Sigmoid colon (tissue), 7 donors: ENCODE data around the gene CSNK1E. TPM values are rescaled to one million over a fixed set of nuclear protein-coding genes. Genes with fewer than 3 reads are reported as not detected.

Source experiments
- DNase-seq: peaks from one replicate; pipeline ENCODE4 v3.0.0-alpha.2; 2019
- H3K27ac ChIP-seq, 4 donors: fragments of 200-600 bp; sonication (generic); one replicate each; pipeline ENCODE4 v1.5.1; 2016 to 2019; ENCODE audit warnings: mild to moderate bottlenecking in 1 of 4
- H3K27me3 ChIP-seq, 3 donors: fragments of 200-600 bp; sonication (generic); one replicate each; pipeline ENCODE4 v1.5.1; 2019; ENCODE audit warnings: mild to moderate bottlenecking in 1 of 3
- H3K36me3 ChIP-seq, 4 donors: fragments of 200-600 bp; sonication (generic); one replicate each; pipeline ENCODE4 v1.5.1; 2016 to 2019
- H3K4me1 ChIP-seq, 4 donors: fragments of 200-600 bp; sonication (generic); one replicate each; pipeline ENCODE4 v1.5.1; 2017 to 2019
- H3K4me3 ChIP-seq, 4 donors: fragments of 200-600 bp; sonication (generic); one replicate each; pipeline ENCODE4 v1.5.1; 2017 to 2019; ENCODE audit warnings: mild to moderate bottlenecking in 2 of 4, moderate library complexity in 1 of 4
- H3K9me3 ChIP-seq, 4 donors: fragments of 200-600 bp in 3 of 4; sonication (generic) in 3 of 4; one replicate each; pipeline versions ENCODE4 v1.5.1 to v1.6.1; 2013 to 2019
- EP300 ChIP-seq, 4 donors: sonication (generic); formaldehyde crosslinking; IDR thresholded peaks; one replicate each; pipeline ENCODE4 v1.6.1; 2017; ENCODE audit warnings: antibody characterized with exemption in 4 of 4
- POLR2A ChIP-seq, 2 donors: fragments of 450-650 bp; IDR thresholded peaks; one replicate each; pipeline ENCODE4 v1.6.1; 2016; ENCODE audit warnings: antibody characterized with exemption in 2 of 2, mild to moderate bottlenecking in 2 of 2, moderate library complexity in 2 of 2
- POLR2AphosphoS5 ChIP-seq, 4 donors: sonication (generic); formaldehyde crosslinking; IDR thresholded peaks; one replicate each; pipeline ENCODE4 v1.6.1; 2017; ENCODE audit warnings: antibody characterized with exemption in 4 of 4
- WGBS, 2 donors: extraction: QIAGEN DNeasy Blood & Tissue Kit; methylation state at CpG; one replicate each; pipeline ENCODE4 v1.1.7; 2013; 5-methylcytosine and 5-hydroxymethylcytosine counted together
- intact Hi-C: fragments of 100-400 bp; cut with DNase I; formaldehyde crosslinking; loops from one replicate; pipeline ENCODE4 v1.15.1; 2023
- polyA plus RNA-seq, 3 donors: library from polyadenylated mRNA; stranded (reverse); fragments of 200-250 nt; gene quantifications; one replicate each; pipeline ENCODE4 v1.2.3, GENCODE V29; 2013
- total RNA-seq, 4 donors: library from RNA; depleted of rRNA; stranded (reverse); fragments of >200 nt; gene quantifications; one replicate each; pipeline ENCODE4 v1.1.0, GENCODE V29; 2016
- TF ChIP-seq, protein P1 (sequence below), 4 experiments: fragments of 450-650 bp in 3 of 4; fragments of 200-600 bp in 1 of 4; IDR thresholded peaks; one replicate each; pipeline ENCODE4 v1.5.1; 2016 to 2019; ENCODE audit warnings: antibody characterized with exemption in 4 of 4, mild to moderate bottlenecking in 3 of 4, moderate library complexity in 2 of 4
- donor health status: healthy with polysubstance abuse.
- donor health status: Bipolar disorder and iron deficiency.
- donor health status: healthy.

The CSNK1E gene
- total and polyA plus RNA-seq, 7 donors = 33.6 to 116 (median 63.7) TPM

- Histone ChIP-seq H3K9me3 (no peaks in the 10 kb centered on the region), H3K4me3 (no peak overlapping the region), H3K36me3 (peaks cover 23 to 38% (median 28%) of the 10 kb centered on the region in 4 donors), H3K27ac (peak overlapping the region; percentile 69 to 98 (median 74)), H3K4me1 (peaks cover 0 to 74% (median 64%) of the 10 kb centered on the region in 4 donors), H3K27me3 (no peaks in the 10 kb centered on the region)
- 7 to 27% methylated on average over 16 of the region's 16 CpGs for WGBS, 2 donors
- intact Hi-C loops = no loop called here
- no peak for DNase-seq
- TF ChIP-seq, protein P1, sequence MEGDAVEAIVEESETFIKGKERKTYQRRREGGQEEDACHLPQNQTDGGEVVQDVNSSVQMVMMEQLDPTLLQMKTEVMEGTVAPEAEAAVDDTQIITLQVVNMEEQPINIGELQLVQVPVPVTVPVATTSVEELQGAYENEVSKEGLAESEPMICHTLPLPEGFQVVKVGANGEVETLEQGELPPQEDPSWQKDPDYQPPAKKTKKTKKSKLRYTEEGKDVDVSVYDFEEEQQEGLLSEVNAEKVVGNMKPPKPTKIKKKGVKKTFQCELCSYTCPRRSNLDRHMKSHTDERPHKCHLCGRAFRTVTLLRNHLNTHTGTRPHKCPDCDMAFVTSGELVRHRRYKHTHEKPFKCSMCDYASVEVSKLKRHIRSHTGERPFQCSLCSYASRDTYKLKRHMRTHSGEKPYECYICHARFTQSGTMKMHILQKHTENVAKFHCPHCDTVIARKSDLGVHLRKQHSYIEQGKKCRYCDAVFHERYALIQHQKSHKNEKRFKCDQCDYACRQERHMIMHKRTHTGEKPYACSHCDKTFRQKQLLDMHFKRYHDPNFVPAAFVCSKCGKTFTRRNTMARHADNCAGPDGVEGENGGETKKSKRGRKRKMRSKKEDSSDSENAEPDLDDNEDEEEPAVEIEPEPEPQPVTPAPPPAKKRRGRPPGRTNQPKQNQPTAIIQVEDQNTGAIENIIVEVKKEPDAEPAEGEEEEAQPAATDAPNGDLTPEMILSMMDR (IDR thresholded peaks at IDR 0.05) = no peak
- no peak for TF ChIP-seq EP300 (IDR thresholded peaks at IDR 0.05)
- TF ChIP-seq POLR2AphosphoS5 (IDR thresholded peaks at IDR 0.05) = no peak
- no peak for TF ChIP-seq POLR2A (IDR thresholded peaks at IDR 0.05)
Observed at GRCh38 chr22:38305471-38306448, 11.5 kb downstream of the CSNK1E start.

DNA sequence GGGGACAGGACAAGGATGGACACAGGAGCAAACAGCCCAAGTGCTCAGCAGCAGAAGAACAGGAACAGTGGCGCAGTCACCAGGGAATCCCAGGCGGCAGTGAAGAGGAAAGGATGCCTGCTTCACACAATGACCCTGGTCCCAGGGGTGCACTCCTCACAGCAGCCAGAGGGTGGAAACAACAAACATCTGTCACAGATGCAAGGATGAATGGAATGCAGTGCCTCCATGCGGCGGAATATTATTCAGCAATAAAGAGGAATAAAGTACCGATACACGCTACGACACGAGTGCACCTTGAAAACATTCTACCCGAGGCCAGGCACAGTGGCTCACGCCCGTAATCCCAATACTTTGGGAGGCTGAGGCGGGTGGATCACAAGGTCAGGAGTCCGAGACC, 12.7 kb downstream of the CSNK1E start:
- Histone ChIP-seq H3K9me3 (no peaks in the 10 kb centered on the region), H3K4me1 (peaks cover 0 to 61% (median 52%) of the 10 kb centered on the region in 4 donors), H3K27ac (peak overlapping the region; percentile 27 to 98 (median 74)), H3K27me3 (no peaks in the 10 kb centered on the region), H3K4me3 (no peak overlapping the region), H3K36me3 (peaks cover 36 to 50% (median 40%) of the 10 kb centered on the region in 4 donors)
- 89 to 90% methylated on average over 13 of the region's 13 CpGs for WGBS, 2 donors
- DNase-seq = no peak
- TF ChIP-seq POLR2AphosphoS5 (IDR thresholded peaks at IDR 0.05) = no peak
- intact Hi-C loops = no loop called here

DNA sequence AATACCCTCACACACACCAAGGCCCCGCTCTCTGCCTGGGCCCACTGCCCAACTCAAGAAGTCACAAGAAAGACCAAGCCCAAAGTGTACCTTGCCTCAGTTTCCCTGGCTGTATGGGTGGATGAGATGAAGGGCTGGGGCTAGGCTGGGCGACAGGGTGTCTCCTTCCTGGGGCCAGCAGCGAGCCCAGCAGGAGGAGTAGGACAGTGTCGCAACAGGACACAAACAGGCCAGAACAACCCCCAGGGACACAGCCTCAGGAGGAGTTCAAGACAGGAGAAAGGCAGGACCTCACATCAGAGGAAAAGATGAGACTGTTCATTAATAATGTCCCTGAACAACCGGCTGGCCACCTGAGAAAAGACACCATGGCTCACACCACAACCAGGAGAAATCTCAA, 13.3 kb downstream of the CSNK1E start:
- Histone ChIP-seq H3K36me3 (peaks cover 41 to 56% (median 45%) of the 10 kb centered on the region in 4 donors), H3K27ac (peak overlapping the region; percentile 27 to 98 (median 74)), H3K4me1 (peaks cover 0 to 56% (median 47%) of the 10 kb centered on the region in 4 donors), H3K27me3 (no peaks in the 10 kb centered on the region), H3K4me3 (no peak overlapping the region), H3K9me3 (no peaks in the 10 kb centered on the region)
- TF ChIP-seq, protein P1 (IDR thresholded peaks at IDR 0.05) = no peak
- TF ChIP-seq EP300 (IDR thresholded peaks at IDR 0.05) = no peak
- intact Hi-C loops = no loop called here
- DNase-seq = no peak
- 90 to 93% methylated on average over 5 of the region's 5 CpGs for WGBS, 2 donors

- Histone ChIP-seq H3K9me3 (no peaks in the 10 kb centered on the region), H3K27ac (peak overlapping the region in 1 of 4 donors; percentile 14), H3K4me1 (peaks cover 0 to 45% (median 37%) of the 10 kb centered on the region in 4 donors), H3K4me3 (no peak overlapping the region), H3K27me3 (no peaks in the 10 kb centered on the region), H3K36me3 (peaks cover 52 to 61% (median 56%) of the 10 kb centered on the region in 4 donors)
- 95% methylated on average over 19 of the region's 19 CpGs for WGBS, 2 donors
- TF ChIP-seq, protein P1 (IDR thresholded peaks at IDR 0.05) = no peak
- no peak for TF ChIP-seq EP300 (IDR thresholded peaks at IDR 0.05)
- no peak for TF ChIP-seq POLR2AphosphoS5 (IDR thresholded peaks at IDR 0.05)
- TF ChIP-seq POLR2A (IDR thresholded peaks at IDR 0.05) = no peak
- intact Hi-C loops = no loop called here
- no peak for DNase-seq
Observed at GRCh38 chr22:38302906-38303305, 14.3 kb downstream of the CSNK1E start.

- no peak overlapping the region for H3K27ac ChIP-seq
- no peaks in the 10 kb centered on the region for H3K27me3 ChIP-seq
- peaks cover 0 to 29% (median 26%) of the 10 kb centered on the region in 4 donors for H3K4me1 ChIP-seq
- no peak for DNase-seq
- WGBS, 2 donors = 92 to 95% methylated on average over 3 of the region's 3 CpGs
- intact Hi-C loops = no loop called here
- H3K9me3 ChIP-seq = no peaks in the 10 kb centered on the region
- H3K36me3 ChIP-seq = peaks cover 59 to 79% (median 73%) of the 10 kb centered on the region in 4 donors
- no peak overlapping the region for H3K4me3 ChIP-seq
- TF ChIP-seq, protein P1 (IDR thresholded peaks at IDR 0.05) = no peak
- TF ChIP-seq POLR2AphosphoS5 (IDR thresholded peaks at IDR 0.05) (no peak), EP300 (IDR thresholded peaks at IDR 0.05) (no peak), POLR2A (IDR thresholded peaks at IDR 0.05) (no peak)
Observed at GRCh38 chr22:38300946-38301345, 16.3 kb downstream of the CSNK1E start.
